HEK293 (cell line): ENCODE data around the gene PPA1.

ENCODE experiments used
- CTCF ChIA-PET: fragments of 350-600 bp; formaldehyde crosslinking; extraction: SDS; loops from one replicate; lab custom pipeline; 2021; ENCODE audit warnings: antibody characterized with exemption; lab: Yijun Ruan, JAX
- POLR2A ChIA-PET: fragments of 300-600 bp; formaldehyde crosslinking; extraction: SDS; loops from one replicate; lab custom pipeline; 2020; ENCODE audit warnings: antibody characterized with exemption, inconsistent platforms; lab: Yijun Ruan, JAX
- H3K27ac ChIP-seq: fragments of 200-500 bp; sonication (Bioruptor generic); 2 replicates; pipeline ENCODE4 v1.5.1; 2014; ENCODE audit warnings: low read depth, low read length, control low read depth, inconsistent platforms; ENCODE audit errors: extremely low read depth
- H3K36me3 ChIP-seq, 2 experiments: fragments of 200-500 bp in 1 of 2; sonication (Bioruptor generic) in 1 of 2; 1 replicate in 1 of 2; 2 replicates in 1 of 2; pipeline ENCODE4 v1.5.1; 2014 to 2017; ENCODE audit warnings: inconsistent platforms in 2 of 2, low read length in 2 of 2; ENCODE audit not compliant: control insufficient read depth in 2 of 2, insufficient read depth in 1 of 2
- H3K4me1 ChIP-seq: fragments of 200-500 bp; sonication (Bioruptor generic); 2 replicates; pipeline ENCODE4 v1.5.1; 2014; ENCODE audit warnings: mild to moderate bottlenecking, low read length, inconsistent platforms; ENCODE audit not compliant: control insufficient read depth, insufficient read depth
- H3K4me3 ChIP-seq: 2 replicates; pipeline ENCODE4 v1.5.1; 2011; ENCODE audit warnings: low read depth, mild to moderate bottlenecking, control low read depth, low read length, moderate library complexity
- H3K9me3 ChIP-seq: fragments of 200-500 bp; sonication (Bioruptor generic); 2 replicates; pipeline ENCODE4 v1.5.1; 2014; ENCODE audit warnings: low read depth, low read length, inconsistent platforms; ENCODE audit not compliant: control insufficient read depth, insufficient read depth
- ATF2 ChIP-seq: fragments of 450-650 bp; formaldehyde crosslinking; IDR thresholded peaks from 2 replicates; pipeline ENCODE4 v1.5.1; 2016; ENCODE audit warnings: missing biosample characterization, missing genetic modification characterization, low read depth
- GLI2 ChIP-seq: fragments of 450-650 bp; formaldehyde crosslinking; IDR thresholded peaks from 2 replicates; pipeline ENCODE4; 2017; ENCODE audit warnings: missing biosample characterization, missing genetic modification characterization, low read depth, borderline replicate concordance
- KLF7 ChIP-seq: fragments of 450-650 bp; formaldehyde crosslinking; IDR thresholded peaks from 2 replicates; pipeline ENCODE4 v1.5.1; 2016; ENCODE audit warnings: missing biosample characterization, missing genetic modification characterization, borderline replicate concordance
- KLF9 ChIP-seq: fragments of 450-650 bp; formaldehyde crosslinking; IDR thresholded peaks from 2 replicates; pipeline ENCODE4 v1.5.1; 2016; ENCODE audit warnings: missing biosample characterization, missing genetic modification characterization, low read depth
- OSR2 ChIP-seq: fragments of 450-650 bp; formaldehyde crosslinking; IDR thresholded peaks from 2 replicates; pipeline ENCODE4 v1.5.1; 2016; ENCODE audit warnings: missing biosample characterization, missing genetic modification characterization
- SCRT2 ChIP-seq: fragments of 450-650 bp; formaldehyde crosslinking; IDR thresholded peaks from 2 replicates; pipeline ENCODE4 v1.5.1; 2016; ENCODE audit warnings: missing biosample characterization, missing genetic modification characterization
- ZBTB1 ChIP-seq: fragments of 450-650 bp; formaldehyde crosslinking; IDR thresholded peaks from 2 replicates; pipeline ENCODE4 v1.5.1; 2016; ENCODE audit warnings: missing biosample characterization, missing genetic modification characterization
- ZBTB17 ChIP-seq: fragments of 450-650 bp; formaldehyde crosslinking; IDR thresholded peaks from 2 replicates; pipeline ENCODE4 v1.5.1; 2016; ENCODE audit warnings: missing biosample characterization, missing genetic modification characterization
- ZNF274 ChIP-seq, 2 experiments: fragments of 200-500 bp in 1 of 2; fragments of 450-650 bp in 1 of 2; sonication (Bioruptor generic) in 1 of 2; formaldehyde crosslinking in 1 of 2; IDR thresholded peaks; 2 replicates each; pipeline versions ENCODE4 v1.5.1 to v1.6.1; 2014 to 2016; ENCODE audit warnings: borderline replicate concordance in 1 of 2, inconsistent platforms in 1 of 2, low read length in 1 of 2, missing biosample characterization in 1 of 2, missing genetic modification characterization in 1 of 2
- ZNF350 ChIP-seq: fragments of 450-650 bp; formaldehyde crosslinking; IDR thresholded peaks from 2 replicates; pipeline ENCODE4 v1.5.0; 2017; ENCODE audit warnings: missing biosample characterization, mild to moderate bottlenecking, missing genetic modification characterization
- ZNF37A ChIP-seq: fragments of 450-650 bp; IDR thresholded peaks from 2 replicates; pipeline ENCODE4 v1.5.1; 2018; ENCODE audit warnings: missing biosample characterization, missing genetic modification characterization
- ZNF416 ChIP-seq: fragments of 450-650 bp; formaldehyde crosslinking; IDR thresholded peaks from 2 replicates; pipeline ENCODE4 v1.5.1; 2016; ENCODE audit warnings: missing biosample characterization, missing genetic modification characterization
- ZNF426 ChIP-seq: fragments of 450-650 bp; formaldehyde crosslinking; IDR thresholded peaks from 2 replicates; pipeline ENCODE4 v1.5.1; 2017; ENCODE audit warnings: missing biosample characterization, missing genetic modification characterization, mild to moderate bottlenecking, inconsistent platforms, moderate library complexity
- ZNF501 ChIP-seq: fragments of 450-650 bp; formaldehyde crosslinking; IDR thresholded peaks from 2 replicates; pipeline ENCODE4 v1.5.1; 2016; ENCODE audit warnings: missing biosample characterization, missing genetic modification characterization
- ZNF560 ChIP-seq: fragments of 450-650 bp; formaldehyde crosslinking; IDR thresholded peaks from 2 replicates; pipeline ENCODE4 v1.5.1; 2017; ENCODE audit warnings: missing biosample characterization, missing genetic modification characterization, borderline replicate concordance
- ZNF660 ChIP-seq: fragments of 450-650 bp; IDR thresholded peaks from 2 replicates; pipeline ENCODE4 v1.5.1; 2018; ENCODE audit warnings: missing biosample characterization, mild to moderate bottlenecking, missing genetic modification characterization
- ZNF664 ChIP-seq: fragments of 450-650 bp; formaldehyde crosslinking; IDR thresholded peaks from 2 replicates; pipeline ENCODE4 v1.5.1; 2016; ENCODE audit warnings: missing biosample characterization, missing genetic modification characterization
- ZXDB ChIP-seq: fragments of 450-650 bp; formaldehyde crosslinking; IDR thresholded peaks from 2 replicates; pipeline ENCODE4 v1.5.1; 2016; ENCODE audit warnings: missing biosample characterization, missing genetic modification characterization
- TF ChIP-seq, protein P1 (sequence below): fragments of 450-650 bp; formaldehyde crosslinking; IDR thresholded peaks from 2 replicates; pipeline ENCODE4 v1.5.1; 2017; ENCODE audit warnings: missing biosample characterization, mild to moderate bottlenecking, missing genetic modification characterization, moderate library complexity
- TF ChIP-seq, protein P2 (sequence below): fragments of 450-650 bp; formaldehyde crosslinking; IDR thresholded peaks from 2 replicates; pipeline ENCODE4 v1.5.0; 2017; ENCODE audit warnings: missing biosample characterization, missing genetic modification characterization, borderline replicate concordance
- TF ChIP-seq, protein P3 (sequence below): fragments of 450-650 bp; formaldehyde crosslinking; IDR thresholded peaks from 2 replicates; pipeline ENCODE4 v1.5.1; 2017; ENCODE audit warnings: missing biosample characterization, missing genetic modification characterization
- TF ChIP-seq, protein P4 (sequence below): fragments of 450-650 bp; formaldehyde crosslinking; IDR thresholded peaks from 2 replicates; pipeline ENCODE4 v1.5.1; 2016; ENCODE audit warnings: missing biosample characterization, missing genetic modification characterization

PPA1 gene

GRCh38 chr10:70167246-70167645 is 66.0 kb downstream of the PPA1 start:
- ChIA-PET CTCF (interaction anchor here (1.0 to 3.3 kb wide), 3 partner anchors 12 to 51 kb away, joined by 3 to 14 read pairs (median 5); partner anchors contain the start of gene TYSND1), POLR2A (interaction anchor here (0.6 to 4.9 kb wide), 3 partner anchors 21 to 27 kb away, joined by 3 to 81 read pairs (median 3); partner anchors contain the start of gene TYSND1)
- Histone ChIP-seq H3K9me3 (no peaks in the 10 kb centered on the region), H3K27ac (no peak overlapping the region), H3K4me3 (no peak overlapping the region), H3K36me3 (peaks cover 4 to 35% of the 10 kb centered on the region in 2 experiments; a peak in 2 of 3 replicates), H3K4me1 (peaks cover 8% of the 10 kb centered on the region; the same call in 1 of the 2 replicates)
- TF ChIP-seq ZXDB (tag by site-specific recombination) (no peak), GLI2 (no peak), ZBTB17 (peak; percentile 34; the same call in 1 of the 2 replicates), KLF9 (tag by site-specific recombination) (no peak), ZNF274 (IDR thresholded peaks at IDR 0.05; ENCODE audit: low read length) (no peak), ZNF274 (tag by site-specific recombination; IDR thresholded peaks at IDR 0.05; ENCODE audit: borderline replicate concordance) (no peak)
- TF ChIP-seq, protein P1, sequence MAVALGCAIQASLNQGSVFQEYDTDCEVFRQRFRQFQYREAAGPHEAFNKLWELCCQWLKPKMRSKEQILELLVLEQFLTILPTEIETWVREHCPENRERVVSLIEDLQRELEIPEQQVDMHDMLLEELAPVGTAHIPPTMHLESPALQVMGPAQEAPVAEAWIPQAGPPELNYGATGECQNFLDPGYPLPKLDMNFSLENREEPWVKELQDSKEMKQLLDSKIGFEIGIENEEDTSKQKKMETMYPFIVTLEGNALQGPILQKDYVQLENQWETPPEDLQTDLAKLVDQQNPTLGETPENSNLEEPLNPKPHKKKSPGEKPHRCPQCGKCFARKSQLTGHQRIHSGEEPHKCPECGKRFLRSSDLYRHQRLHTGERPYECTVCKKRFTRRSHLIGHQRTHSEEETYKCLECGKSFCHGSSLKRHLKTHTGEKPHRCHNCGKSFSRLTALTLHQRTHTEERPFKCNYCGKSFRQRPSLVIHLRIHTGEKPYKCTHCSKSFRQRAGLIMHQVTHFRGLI, result no peak

- POLR2A ChIA-PET, result interaction anchor here (0.7 kb wide), 1 partner anchor 27 kb away, joined by 3 read pairs; no protein-coding TSS in a partner anchor
- peaks cover 4 to 42% of the 10 kb centered on the region in 2 experiments; a peak in 2 of 3 replicates for H3K36me3 ChIP-seq
- peaks cover 8% of the 10 kb centered on the region; the same call in 1 of the 2 replicates for H3K4me1 ChIP-seq
- TF ChIP-seq, protein P2, sequence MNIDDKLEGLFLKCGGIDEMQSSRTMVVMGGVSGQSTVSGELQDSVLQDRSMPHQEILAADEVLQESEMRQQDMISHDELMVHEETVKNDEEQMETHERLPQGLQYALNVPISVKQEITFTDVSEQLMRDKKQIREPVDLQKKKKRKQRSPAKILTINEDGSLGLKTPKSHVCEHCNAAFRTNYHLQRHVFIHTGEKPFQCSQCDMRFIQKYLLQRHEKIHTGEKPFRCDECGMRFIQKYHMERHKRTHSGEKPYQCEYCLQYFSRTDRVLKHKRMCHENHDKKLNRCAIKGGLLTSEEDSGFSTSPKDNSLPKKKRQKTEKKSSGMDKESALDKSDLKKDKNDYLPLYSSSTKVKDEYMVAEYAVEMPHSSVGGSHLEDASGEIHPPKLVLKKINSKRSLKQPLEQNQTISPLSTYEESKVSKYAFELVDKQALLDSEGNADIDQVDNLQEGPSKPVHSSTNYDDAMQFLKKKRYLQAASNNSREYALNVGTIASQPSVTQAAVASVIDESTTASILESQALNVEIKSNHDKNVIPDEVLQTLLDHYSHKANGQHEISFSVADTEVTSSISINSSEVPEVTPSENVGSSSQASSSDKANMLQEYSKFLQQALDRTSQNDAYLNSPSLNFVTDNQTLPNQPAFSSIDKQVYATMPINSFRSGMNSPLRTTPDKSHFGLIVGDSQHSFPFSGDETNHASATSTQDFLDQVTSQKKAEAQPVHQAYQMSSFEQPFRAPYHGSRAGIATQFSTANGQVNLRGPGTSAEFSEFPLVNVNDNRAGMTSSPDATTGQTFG (tag by site-specific recombination), result no peak
- TF ChIP-seq ATF2 (tag by site-specific recombination) (peak; percentile 74), ZNF664 (no peak), ZBTB1 (tag by site-specific recombination) (no peak), OSR2 (tag by site-specific recombination) (no peak)
- no peaks in the 10 kb centered on the region for H3K9me3 ChIP-seq
- CTCF ChIA-PET, result interaction anchor here (3.3 kb wide), 1 partner anchor 19 kb away, joined by 14 read pairs; the partner anchor contains the start of gene TYSND1
- H3K27ac ChIP-seq, result no peak overlapping the region
- H3K4me3 ChIP-seq, result no peak overlapping the region
Observed at GRCh38 chr10:70166394-70166793, 66.8 kb downstream of the PPA1 start.

GRCh38 chr10:70164163-70164562 is 69.1 kb downstream of the PPA1 start:
- H3K27ac ChIP-seq, result no peak overlapping the region
- no peaks in the 10 kb centered on the region for H3K9me3 ChIP-seq
- POLR2A ChIA-PET, result no interaction called here
- CTCF ChIA-PET, result no interaction called here
- H3K36me3 ChIP-seq, result peaks cover 21 to 64% of the 10 kb centered on the region in 2 experiments
- peaks cover 8% of the 10 kb centered on the region; the same call in 1 of the 2 replicates for H3K4me1 ChIP-seq
- no peak overlapping the region for H3K4me3 ChIP-seq
- TF ChIP-seq, protein P3, sequence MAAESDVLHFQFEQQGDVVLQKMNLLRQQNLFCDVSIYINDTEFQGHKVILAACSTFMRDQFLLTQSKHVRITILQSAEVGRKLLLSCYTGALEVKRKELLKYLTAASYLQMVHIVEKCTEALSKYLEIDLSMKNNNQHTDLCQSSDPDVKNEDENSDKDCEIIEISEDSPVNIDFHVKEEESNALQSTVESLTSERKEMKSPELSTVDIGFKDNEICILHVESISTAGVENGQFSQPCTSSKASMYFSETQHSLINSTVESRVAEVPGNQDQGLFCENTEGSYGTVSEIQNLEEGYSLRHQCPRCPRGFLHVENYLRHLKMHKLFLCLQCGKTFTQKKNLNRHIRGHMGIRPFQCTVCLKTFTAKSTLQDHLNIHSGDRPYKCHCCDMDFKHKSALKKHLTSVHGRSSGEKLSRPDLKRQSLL (tag by site-specific recombination), result no peak
- TF ChIP-seq ZNF501 (tag by site-specific recombination) (no peak), ZNF426 (no peak), ZNF560 (no peak), ZNF37A (tag by site-specific recombination) (no peak), SCRT2 (tag by site-specific recombination) (no peak), ZNF416 (no peak), ZNF660 (tag by site-specific recombination) (no peak), KLF7 (tag by site-specific recombination) (no peak), ZNF350 (tag by site-specific recombination) (no peak)
- TF ChIP-seq, protein P4, sequence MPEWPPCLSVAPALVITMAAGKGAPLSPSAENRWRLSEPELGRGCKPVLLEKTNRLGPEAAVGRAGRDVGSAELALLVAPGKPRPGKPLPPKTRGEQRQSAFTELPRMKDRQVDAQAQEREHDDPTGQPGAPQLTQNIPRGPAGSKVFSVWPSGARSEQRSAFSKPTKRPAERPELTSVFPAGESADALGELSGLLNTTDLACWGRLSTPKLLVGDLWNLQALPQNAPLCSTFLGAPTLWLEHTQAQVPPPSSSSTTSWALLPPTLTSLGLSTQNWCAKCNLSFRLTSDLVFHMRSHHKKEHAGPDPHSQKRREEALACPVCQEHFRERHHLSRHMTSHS (tag by site-specific recombination), result no peak
